ENCODE measurements around the gene ST3GAL4.
"Not testable (repeated sequence)": the region's sequence is repeated elsewhere in the genome, so short reads cannot be mapped to it uniquely, and the experiment has no call there.

The ST3GAL4 gene

DNA sequence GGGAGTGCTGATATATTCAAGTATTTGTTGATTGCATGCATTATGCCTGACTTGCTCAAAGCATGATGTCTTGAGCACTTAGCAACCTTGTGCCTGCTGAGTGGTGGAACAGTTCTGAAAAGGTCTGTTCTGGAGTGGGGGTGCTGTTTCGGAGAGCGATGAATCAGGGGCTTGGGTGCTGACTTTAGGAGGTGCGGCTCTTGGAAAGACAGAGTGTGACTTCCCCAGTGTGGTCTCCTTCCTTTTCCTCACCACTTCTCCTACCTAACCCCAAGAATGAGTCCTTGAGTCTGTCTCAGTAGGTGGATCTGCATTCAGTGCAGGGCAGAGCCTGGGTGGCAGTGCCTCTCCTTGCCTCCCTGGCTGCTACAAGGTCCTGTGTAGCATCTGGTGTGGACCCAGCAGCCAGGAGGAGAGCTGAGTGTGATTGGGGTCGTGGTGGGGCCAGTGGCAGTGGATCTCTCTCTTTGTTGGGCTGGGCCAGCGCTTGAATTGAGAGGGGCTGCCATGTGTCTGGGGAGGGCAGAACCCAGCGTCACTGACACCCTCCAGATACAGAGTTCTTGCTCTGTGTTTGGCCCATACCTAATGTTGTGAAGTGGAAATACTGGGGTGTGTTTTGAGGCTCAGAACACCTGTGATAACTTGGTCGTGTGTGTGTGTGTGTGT lies 35.9 kb downstream of the ST3GAL4 start:
- H3K4me3 ChIP-seq (ENCODE audit: low read depth, low read length) = no peak overlapping the region
- no peak for TF ChIP-seq CTCF (IDR thresholded peaks at IDR 0.05; ENCODE audit: borderline replicate concordance, insufficient read depth, low read depth, low read length)

DNA sequence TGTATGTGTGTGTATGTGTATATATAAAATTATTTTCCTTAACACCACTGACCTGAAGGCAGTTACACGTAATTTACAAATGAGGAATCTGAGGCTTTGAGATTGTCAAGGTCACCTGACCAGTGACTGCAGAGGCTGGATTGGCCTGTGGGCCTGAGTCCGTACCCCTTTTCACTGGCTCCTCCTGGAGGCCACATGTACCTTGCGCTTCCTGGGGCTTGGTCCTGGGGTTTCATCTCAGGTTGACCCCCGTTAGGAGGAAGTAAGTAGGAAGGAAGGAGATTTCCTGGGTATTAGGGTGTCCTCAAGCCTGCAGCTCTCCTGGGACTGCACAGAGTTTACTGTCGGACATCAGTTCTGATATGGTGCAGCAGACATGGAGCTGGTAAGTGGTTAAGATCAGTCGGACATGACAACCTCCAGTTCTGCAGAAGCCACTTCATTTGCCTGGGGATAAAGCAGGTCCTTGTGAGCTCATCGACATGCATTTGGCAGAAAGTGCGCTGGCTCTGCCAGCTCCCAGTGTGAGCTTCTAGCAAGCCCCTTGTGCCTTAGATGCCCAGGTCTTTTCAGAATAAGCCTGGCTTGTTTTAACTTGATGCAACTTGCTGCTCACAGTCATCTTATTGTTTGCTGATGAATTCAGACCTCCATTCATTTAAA lies 36.6 kb downstream of the ST3GAL4 start:
- TF ChIP-seq CTCF (IDR thresholded peaks at IDR 0.05; ENCODE audit: borderline replicate concordance, insufficient read depth, low read depth, low read length) = peak; percentile 26; the same call in 1 of the 2 replicates
- no peak overlapping the region for H3K4me3 ChIP-seq (ENCODE audit: low read depth, low read length)

- H3K4me3 ChIP-seq (ENCODE audit: low read depth, low read length) = no peak overlapping the region
- no peak for TF ChIP-seq CTCF (IDR thresholded peaks at IDR 0.05; ENCODE audit: borderline replicate concordance, insufficient read depth, low read depth, low read length)
Observed at GRCh38 chr11:126392633-126393013, 37.1 kb downstream of the ST3GAL4 start.

GRCh38 chr11:126393143-126393542 lies 37.7 kb downstream of the ST3GAL4 start:
- no peak overlapping the region for H3K4me3 ChIP-seq (ENCODE audit: low read depth, low read length)

GRCh38 chr11:126394036-126394435 lies 38.5 kb downstream of the ST3GAL4 start:
- no peak overlapping the region for H3K4me3 ChIP-seq (ENCODE audit: low read depth, low read length)
- no peak for TF ChIP-seq CTCF (IDR thresholded peaks at IDR 0.05; ENCODE audit: borderline replicate concordance, insufficient read depth, low read depth, low read length)

More at GRCh38 chr11:126393143-126393542, 37.7 kb downstream of the ST3GAL4 start:
- no peak for TF ChIP-seq CTCF (IDR thresholded peaks at IDR 0.05; ENCODE audit: borderline replicate concordance, insufficient read depth, low read depth, low read length)

GRCh38 chr11:126394634-126395072 lies 39.2 kb downstream of the ST3GAL4 start:
- not testable (repeated sequence) for H3K4me3 ChIP-seq (ENCODE audit: low read depth, low read length)

- H3K4me3 ChIP-seq (ENCODE audit: low read depth, low read length) = not testable (repeated sequence)
Observed at GRCh38 chr11:126395784-126396183, 40.3 kb downstream of the ST3GAL4 start.

DNA sequence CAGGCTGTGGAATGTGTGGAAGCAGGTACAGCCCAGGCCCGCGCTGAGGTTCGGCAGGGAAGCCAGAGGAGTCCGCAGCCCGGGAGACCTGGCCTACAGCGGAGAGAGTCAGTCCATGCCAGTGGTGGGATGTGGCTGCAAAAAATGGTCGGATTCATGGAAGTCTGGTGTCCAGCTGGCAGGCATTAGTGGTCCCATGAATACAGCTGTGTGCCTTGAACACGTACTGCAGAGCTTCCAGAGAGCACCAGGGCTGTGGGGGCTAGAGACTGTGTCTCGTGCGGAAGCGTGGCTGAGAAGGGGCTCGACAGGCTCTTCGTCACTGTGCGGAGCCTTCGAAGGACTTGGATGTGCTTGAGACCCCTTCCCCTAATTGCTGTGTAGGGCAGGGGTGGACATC lies 40.8 kb downstream of the ST3GAL4 start:
- not testable (repeated sequence) for H3K4me3 ChIP-seq (ENCODE audit: low read depth, low read length)
